ENCODE data around the gene IRAK4.
"Not testable (repeated sequence)": the region's sequence is repeated elsewhere in the genome, so short reads cannot be mapped to it uniquely, and the experiment has no call there.

The IRAK4 gene

GRCh38 chr12:43758728-43759563 is at the start of gene IRAK4, which contains the start of gene PUS7L:
Gene IRAK4, plus strand, starts transcription at chr12:43758951. Its CDS starts 9,161 bp downstream, at chr12:43768112.
Gene PUS7L, minus strand, starts transcription at chr12:43758790. Its CDS starts 3,545 bp downstream, at chr12:43755245.
- peak; percentile 85 to 96 for DNase-seq

- no peak for DNase-seq
Observed at GRCh38 chr12:43711348-43711747, 47.4 kb upstream of the IRAK4 start.

GRCh38 chr12:43722621-43723020 is 36.1 kb upstream of the IRAK4 start:
- DNase-seq: no peak

- DNase-seq: no peak
Observed at GRCh38 chr12:43723134-43723533, 35.6 kb upstream of the IRAK4 start.

- no peak for DNase-seq
Observed at GRCh38 chr12:43728117-43728516, 30.6 kb upstream of the IRAK4 start.

- DNase-seq: no peak
Observed at GRCh38 chr12:43728698-43729097, 30.1 kb upstream of the IRAK4 start.

- no peak for DNase-seq
Observed at GRCh38 chr12:43730283-43730682, 28.5 kb upstream of the IRAK4 start.

GRCh38 chr12:43733687-43734086 is 25.1 kb upstream of the IRAK4 start:
- no peak for DNase-seq

- DNase-seq: no peak
Observed at GRCh38 chr12:43736927-43737440, 21.8 kb upstream of the IRAK4 start.

GRCh38 chr12:43737646-43738045 is 21.1 kb upstream of the IRAK4 start:
- no peak for DNase-seq

GRCh38 chr12:43740511-43741100 is 18.1 kb upstream of the IRAK4 start:
- no peak for DNase-seq

GRCh38 chr12:43742106-43742505 is 16.6 kb upstream of the IRAK4 start:
- DNase-seq: no peak

GRCh38 chr12:43744826-43745225 is 13.9 kb upstream of the IRAK4 start:
- no peak for DNase-seq

- DNase-seq: no peak
Observed at GRCh38 chr12:43749016-43749415, 9.7 kb upstream of the IRAK4 start.

GRCh38 chr12:43750814-43751213 is 7.9 kb upstream of the IRAK4 start:
- no peak for DNase-seq

- not testable (repeated sequence) for DNase-seq
Observed at GRCh38 chr12:43751360-43751759, 7.4 kb upstream of the IRAK4 start.

- DNase-seq: no peak
Observed at GRCh38 chr12:43754015-43754414, 4.7 kb upstream of the IRAK4 start.

- no peak for DNase-seq
Observed at GRCh38 chr12:43758247-43758727, 464 bp upstream of the IRAK4 start.

GRCh38 chr12:43760396-43760795 is 1.6 kb downstream of the IRAK4 start:
- DNase-seq: no peak

- no peak for DNase-seq
Observed at GRCh38 chr12:43761500-43761899, 2.7 kb downstream of the IRAK4 start.

- no peak for DNase-seq
Observed at GRCh38 chr12:43762596-43762995, 3.8 kb downstream of the IRAK4 start.

GRCh38 chr12:43763769-43764168 is 5.0 kb downstream of the IRAK4 start:
- DNase-seq: no peak

- DNase-seq: no peak
Observed at GRCh38 chr12:43764528-43764927, 5.8 kb downstream of the IRAK4 start.

- DNase-seq: no peak
Observed at GRCh38 chr12:43766291-43766690, 7.5 kb downstream of the IRAK4 start.

All from bone marrow (tissue), 2 donors.